Measurements from ENCODE around the gene AFF3. TPM values are rescaled to one million over a fixed set of nuclear protein-coding genes. Genes with fewer than 3 reads are reported as not detected.

The AFF3 gene
- total RNA-seq, 1 experiment from 2014 or later: 0.22 TPM

GRCh38 chr2:100042562-100042961 is 99.8 kb downstream of the AFF3 start:
- Histone ChIP-seq H3K14ac (ENCODE audit: insufficient read depth, low read length) (no peak overlapping the region), H4K20me1 (ENCODE audit: control insufficient read depth, insufficient read depth, insufficient read length) (no peaks in the 10 kb centered on the region), H3K23me2 (ENCODE audit: insufficient read length, low read depth, low read length, poor library complexity, severe bottlenecking) (no peaks in the 10 kb centered on the region), H3K27ac (ENCODE audit: insufficient read length, low read depth, low read length) (no peak overlapping the region), H2AFZ (ENCODE audit: low read length) (no peak overlapping the region), H3K18ac (ENCODE audit: insufficient read length, low read depth, low read length) (no peak overlapping the region), H3K56ac (ENCODE audit: insufficient read length, low read depth, low read length) (no peak overlapping the region), H2BK15ac (ENCODE audit: low read depth, low read length) (no peak overlapping the region), H2AK5ac (ENCODE audit: insufficient read length, low read length) (no peak overlapping the region), H3K27me3 (ENCODE audit: insufficient read depth, low read length) (no peaks in the 10 kb centered on the region), H3K9ac (ENCODE audit: extremely low read depth, insufficient read length, low read length) (no peak overlapping the region), H3K79me2 (ENCODE audit: insufficient read depth, low read length) (no peaks in the 10 kb centered on the region), H3K4ac (ENCODE audit: low read depth, low read length) (no peak overlapping the region), H3K9me3 (ENCODE audit: control insufficient read depth, low read depth, low read length) (no peaks in the 10 kb centered on the region), H3K4me2 (ENCODE audit: insufficient read depth, insufficient read length, low read length) (no peak overlapping the region), H2BK120ac (ENCODE audit: low read depth, low read length, poor library complexity, severe bottlenecking) (no peak overlapping the region), H4K8ac (replicated peaks; ENCODE audit: insufficient read length, low read depth, low read length) (no peak overlapping the region), H2BK12ac (ENCODE audit: insufficient read length, low read depth, low read length) (no peak overlapping the region), H4K5ac (ENCODE audit: insufficient read length, low read depth, low read length) (no peak overlapping the region), H3K23ac (ENCODE audit: insufficient read length, low read depth, low read length) (no peak overlapping the region), H3T11ph (ENCODE audit: low read length) (no peak overlapping the region), H4K91ac (ENCODE audit: insufficient read length, low read depth, low read length) (no peak overlapping the region), H3K79me1 (ENCODE audit: insufficient read depth, low read depth, low read length, poor library complexity, severe bottlenecking) (no peaks in the 10 kb centered on the region), H3K4me1 (ENCODE audit: insufficient read depth, low read length) (no peaks in the 10 kb centered on the region), H2BK20ac (ENCODE audit: low read depth, low read length, poor library complexity, severe bottlenecking) (no peak overlapping the region), H2BK5ac (ENCODE audit: insufficient read length, low read length) (no peak overlapping the region)
- Mint-ChIP-seq H3K27ac (no peak overlapping the region), H3K9me3 (no peaks in the 10 kb centered on the region), H3K27me3 (ENCODE audit: low read depth) (peaks cover 19% of the 10 kb centered on the region), H3K36me3 (ENCODE audit: insufficient read depth in 1 of 3, low read depth in 3 of 3) (no peaks in the 10 kb centered on the region; a peak in 1 of 7 replicates), H3K4me1 (peaks cover 11 to 21% of the 10 kb centered on the region in 2 experiments), H3K4me3 (no peak overlapping the region)
- no peak for TF ChIP-seq CTCF (conservative IDR thresholded peaks at IDR 0.05)
- DNase-seq: no peak
- WGBS (ENCODE audit: extremely low coverage, insufficient read length, low lambda C conversion rate): no CpG with 5 or more reads among the region's 3 CpGs
